Epidermal melanocyte (primary cell): ENCODE results near the gene PRSS50.
"Not testable (repeated sequence)": the region's sequence is repeated elsewhere in the genome, so short reads cannot be mapped to it uniquely, and the experiment has no call there.

Experiments used
- DNase-seq: peaks from one replicate; pipeline ENCODE4 v3.0.0; 2011; ENCODE audit warnings: low spot score; ENCODE audit not compliant: insufficient read length

The PRSS50 gene, protein sequence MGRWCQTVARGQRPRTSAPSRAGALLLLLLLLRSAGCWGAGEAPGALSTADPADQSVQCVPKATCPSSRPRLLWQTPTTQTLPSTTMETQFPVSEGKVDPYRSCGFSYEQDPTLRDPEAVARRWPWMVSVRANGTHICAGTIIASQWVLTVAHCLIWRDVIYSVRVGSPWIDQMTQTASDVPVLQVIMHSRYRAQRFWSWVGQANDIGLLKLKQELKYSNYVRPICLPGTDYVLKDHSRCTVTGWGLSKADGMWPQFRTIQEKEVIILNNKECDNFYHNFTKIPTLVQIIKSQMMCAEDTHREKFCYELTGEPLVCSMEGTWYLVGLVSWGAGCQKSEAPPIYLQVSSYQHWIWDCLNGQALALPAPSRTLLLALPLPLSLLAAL

DNA sequence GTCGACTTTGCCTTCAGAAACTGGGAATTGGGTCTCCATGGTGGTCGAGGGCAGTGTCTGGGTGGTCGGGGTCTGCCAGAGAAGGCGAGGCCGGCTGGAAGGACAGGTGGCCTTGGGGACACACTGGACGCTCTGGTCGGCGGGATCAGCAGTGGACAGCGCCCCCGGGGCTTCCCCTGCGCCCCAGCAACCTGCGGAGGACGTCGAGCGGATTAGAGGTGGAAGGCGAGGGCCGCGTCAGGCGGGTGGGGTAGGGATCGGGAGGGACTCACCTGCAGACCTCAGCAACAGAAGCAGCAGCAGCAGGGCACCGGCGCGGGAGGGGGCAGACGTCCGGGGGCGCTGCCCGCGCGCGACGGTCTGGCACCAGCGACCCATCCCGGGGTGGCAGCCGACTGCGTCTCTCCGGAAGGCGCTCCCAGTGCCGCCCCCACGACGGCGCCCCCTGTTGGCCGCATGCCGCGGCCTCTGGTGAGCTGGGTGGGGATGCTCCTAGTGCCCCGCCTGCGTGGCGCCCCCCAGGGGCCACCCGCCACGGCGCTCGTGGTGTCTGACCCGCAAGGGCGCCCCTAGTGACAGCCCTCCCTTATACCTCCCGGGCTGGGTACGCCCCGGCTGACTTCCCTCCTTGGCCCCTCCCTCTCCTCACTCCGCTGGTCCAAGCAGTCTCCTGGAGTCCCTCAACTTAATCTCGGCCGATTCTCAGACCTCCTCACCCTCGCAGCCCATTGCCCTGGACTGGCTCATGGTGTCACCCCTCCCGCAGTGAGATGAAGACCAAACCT, at the start of gene PRSS50:
PRSS50 (minus strand) TSS at position 423 of the 785 bp plus-strand sequence; CDS start at position 378, 45 bp downstream.
- no peak for DNase-seq

DNA sequence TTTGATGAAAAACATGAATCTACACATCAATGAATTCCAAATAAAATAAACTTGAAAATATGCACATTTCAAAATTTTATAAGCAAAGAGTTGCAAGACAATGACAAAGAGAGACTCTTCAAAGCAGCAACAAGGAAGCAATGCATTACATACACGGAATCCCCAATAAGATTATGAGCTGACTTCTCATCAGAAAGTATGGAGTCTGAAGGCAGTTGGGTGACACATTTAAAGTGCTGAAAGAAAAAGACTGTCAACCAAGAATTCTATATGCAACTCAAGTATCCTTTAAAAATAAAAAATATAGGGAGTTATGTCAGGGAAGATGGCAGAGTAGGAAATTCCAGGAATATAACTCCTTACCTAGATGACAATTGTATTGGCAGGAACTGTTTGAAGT, 46.5 kb upstream of the PRSS50 start:
- no peak for DNase-seq

DNA sequence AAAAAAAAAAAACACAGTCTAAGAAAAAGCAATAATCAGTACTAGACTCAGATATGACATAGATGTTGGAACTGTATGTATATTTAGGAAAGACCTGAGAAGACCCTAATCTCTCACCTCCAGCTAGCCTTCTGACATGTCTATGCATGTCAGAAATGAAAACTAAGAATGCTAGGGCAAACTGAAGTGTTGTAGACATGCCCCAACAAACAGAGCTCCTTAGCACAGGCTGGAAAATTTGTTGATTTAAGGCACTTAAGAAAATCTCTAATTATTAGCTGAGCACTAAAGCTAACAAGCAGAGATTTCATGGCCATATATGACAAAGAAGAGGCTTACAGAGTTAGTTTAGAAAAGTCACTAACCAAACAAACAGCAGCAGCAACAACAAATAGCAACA, 45.5 kb upstream of the PRSS50 start:
- no peak for DNase-seq

DNA sequence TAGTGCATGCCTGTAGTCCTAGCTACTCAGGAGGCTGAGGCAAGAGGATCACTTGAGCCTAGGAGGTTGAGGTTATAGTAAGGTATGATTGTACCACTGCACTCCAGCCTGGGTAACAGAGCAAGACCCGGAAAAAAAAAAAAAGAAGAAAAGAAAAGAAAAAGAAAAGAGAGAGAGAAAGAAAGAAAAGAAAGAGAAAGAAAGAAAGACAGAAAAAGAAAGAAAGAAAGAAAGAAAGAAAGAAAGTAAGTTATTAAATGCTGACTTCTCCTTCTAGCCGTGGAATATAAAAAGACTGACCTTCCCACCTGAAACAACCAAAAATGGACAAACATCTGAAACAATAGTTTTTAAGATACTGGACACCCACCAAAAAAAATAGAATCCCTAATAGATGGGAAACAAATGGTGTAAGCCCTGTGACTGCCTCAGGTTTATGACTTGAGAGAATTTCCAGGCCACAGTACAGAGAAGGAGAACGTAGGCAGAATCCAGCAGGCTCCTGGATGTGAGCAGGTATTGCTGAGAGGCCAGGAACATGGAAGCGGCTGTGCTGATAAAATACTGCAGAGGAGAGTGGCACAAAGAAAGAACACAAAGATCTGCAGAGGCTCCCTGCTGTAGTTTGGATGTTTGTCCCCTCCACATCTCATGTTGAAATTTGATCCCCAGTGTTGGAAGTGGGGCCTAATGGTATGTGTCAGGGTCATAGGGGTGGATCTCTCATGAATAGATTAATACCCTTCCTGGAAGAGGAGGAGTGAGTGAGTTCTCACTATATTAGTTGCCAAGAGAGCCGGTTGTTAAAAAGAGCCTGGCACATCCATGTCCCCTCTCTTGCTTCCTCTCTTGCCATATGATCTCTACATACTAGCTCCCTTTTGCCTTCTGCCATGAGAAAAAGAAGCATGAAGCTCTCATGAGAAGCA, 41.8 kb upstream of the PRSS50 start:
- DNase-seq, result no peak

DNA sequence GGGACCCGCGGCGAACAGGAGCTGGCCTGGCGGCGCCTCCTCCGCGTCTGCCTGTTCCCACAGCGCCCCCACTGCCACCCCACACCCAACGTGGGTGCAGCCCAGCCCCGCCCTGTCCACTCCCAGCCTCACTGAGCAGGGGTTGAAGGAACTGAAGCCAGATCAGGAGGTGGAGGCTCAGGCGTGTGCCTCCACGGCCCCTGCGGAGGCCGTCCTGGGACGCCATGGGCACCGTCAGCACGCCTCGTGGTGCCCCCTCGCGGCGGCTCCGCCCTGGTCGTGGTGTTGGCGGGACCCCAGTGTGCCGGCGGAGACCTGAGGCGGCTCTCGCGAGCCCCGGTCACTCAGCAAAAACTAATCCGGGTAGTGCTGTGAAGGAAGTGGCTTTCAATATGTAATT, 39.0 kb upstream of the PRSS50 start:
- DNase-seq, result no peak

DNA sequence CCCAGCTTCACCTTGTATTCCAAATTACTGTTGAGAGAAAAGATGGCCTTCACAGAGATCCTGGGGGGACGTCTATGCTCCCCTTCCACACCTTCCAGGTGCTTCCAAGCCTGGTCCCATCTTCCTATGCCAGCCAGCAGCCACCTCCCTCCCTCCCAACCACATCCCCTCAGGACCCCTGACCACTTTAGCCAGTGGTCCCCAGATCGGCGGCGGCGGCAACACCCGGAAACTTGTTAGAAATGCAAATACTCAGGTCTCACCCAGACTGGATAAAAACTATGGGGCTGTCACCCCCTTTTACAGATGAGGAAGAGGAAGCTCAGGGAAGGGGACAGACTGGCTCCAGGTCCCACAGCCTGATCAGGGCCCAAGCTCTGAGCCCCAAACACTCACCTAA, 38.0 kb upstream of the PRSS50 start:
- DNase-seq, result no peak

DNA sequence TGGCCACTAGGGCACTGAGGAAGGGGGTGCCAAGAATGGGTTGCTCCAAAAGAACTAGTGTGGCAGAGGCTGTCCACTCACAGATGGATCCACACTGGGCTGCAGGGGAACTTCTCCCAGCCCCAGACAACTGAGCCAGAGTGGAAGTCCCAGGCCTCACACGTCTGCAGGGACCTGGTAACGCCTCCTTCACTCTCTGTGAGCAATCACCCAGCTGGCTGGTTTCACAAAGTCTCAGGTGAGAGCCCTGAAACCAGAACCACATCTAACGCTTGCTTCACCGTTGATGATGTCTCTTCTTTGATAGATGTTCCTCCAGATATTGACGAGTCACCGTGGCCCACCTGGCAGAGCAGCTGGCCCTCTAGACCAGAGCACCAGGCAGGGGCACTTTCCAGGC, 35.5 kb upstream of the PRSS50 start:
- not testable (repeated sequence) for DNase-seq

DNA sequence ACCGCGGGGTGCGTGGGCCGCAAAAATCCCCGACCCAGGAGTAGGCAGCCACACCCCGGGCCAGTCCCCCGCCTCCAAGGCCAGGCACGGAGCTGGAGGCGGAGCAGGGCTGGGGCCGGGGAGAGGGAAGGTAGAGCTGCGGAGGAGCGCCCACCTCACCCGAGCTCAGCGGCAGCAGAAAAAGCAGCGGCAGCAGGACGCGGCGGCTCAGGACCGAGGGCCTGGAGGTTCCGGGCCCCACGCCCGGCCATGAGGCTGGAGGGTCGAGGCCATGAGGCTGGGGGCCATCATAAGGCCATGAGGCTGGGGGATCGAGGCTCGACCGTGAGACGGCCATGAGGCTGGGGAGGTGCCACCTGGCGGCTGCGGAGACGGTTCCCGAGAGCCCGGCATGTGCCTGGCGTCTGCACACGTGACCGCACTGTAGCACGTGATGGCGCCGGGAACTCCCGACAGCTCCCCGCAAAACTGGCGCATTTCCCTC, 32.9 kb upstream of the PRSS50 start:
- no peak for DNase-seq

DNA sequence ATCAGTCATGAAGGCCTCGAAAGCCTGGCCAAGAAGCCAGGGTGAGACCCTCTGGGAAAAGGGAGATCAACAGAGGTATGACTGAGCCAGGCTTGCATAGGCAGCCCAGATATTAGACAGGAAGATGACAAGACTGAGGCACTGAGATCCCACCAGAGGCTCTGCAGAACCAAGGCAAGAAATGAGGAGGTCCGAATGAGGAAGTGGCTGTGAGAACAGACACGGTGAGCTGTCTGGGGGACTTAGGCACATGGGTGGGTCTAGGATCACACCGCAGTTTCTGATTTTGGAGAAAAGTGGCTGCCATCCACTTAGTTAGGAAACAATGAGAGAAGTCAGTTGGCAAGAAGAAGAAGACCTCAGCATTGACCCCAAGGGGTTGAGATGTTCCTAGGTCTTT, 31.5 kb upstream of the PRSS50 start:
- no peak for DNase-seq

DNA sequence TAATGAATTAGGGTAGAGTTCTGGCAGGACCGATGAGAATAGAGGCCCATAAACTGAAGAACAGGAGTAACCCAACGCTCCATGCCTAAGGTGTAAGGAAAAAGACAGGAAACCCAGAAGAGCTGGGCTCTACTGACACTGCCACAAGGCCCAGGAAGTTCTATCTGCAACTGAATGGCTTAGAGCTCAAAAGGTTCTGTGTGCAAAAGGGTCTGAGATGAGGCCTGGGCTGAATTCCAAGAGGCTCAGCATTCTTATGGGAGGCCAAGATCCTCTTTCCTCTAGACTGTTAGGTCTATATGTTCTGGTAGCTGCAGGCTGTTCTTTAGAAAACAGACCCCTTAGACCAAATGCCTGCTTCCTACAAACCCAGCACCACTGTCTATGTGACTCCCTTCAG, 30.5 kb upstream of the PRSS50 start:
- DNase-seq, result no peak

DNA sequence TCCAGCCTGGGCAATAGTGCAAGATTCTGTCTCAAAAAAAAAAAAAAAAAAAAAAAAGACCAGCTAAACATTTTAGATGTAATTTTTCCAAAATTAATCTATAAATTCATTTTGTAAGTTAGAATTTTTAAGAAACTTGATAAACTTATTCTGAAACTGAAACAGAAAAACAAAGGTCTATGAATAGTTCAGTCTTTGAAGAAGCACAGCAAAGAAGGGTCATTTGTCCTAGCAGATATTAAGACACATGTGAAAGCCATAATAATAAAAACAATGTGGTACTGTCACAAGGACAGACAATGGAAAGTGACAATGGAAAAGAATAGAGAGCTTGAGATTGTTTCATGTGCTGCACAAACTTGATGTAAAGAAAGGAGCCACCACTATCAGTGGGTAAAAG, 29.0 kb upstream of the PRSS50 start:
- no peak for DNase-seq

DNA sequence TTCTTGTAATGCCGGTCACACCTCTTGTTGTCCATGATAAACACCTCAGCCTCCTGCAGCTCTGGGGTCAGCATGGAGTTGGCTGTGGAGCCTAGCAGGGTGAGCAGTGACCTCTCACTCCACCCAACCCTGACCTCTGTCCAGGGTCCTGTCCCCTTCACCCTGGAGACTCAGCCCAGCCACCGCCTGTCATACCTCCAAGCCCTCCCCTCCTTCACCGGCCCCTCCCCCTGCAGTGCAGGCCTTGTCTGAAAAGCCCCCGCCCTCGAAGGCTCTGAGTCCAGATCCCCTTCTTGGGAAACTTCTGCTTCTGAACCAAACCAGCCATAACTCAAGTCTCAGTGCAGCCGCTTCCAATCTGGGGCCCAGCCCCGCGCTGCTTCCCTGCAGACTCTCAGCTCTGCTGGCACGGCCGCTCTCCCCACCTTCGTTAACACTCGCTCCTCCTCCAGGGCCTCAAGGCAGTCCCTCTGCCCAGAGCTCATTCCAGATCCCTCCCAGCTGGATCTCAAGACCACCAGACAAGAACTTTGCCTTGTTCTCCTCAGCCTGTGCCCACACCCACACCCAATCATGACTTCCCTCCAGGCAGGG, 25.4 kb upstream of the PRSS50 start:
- DNase-seq, result no peak

DNA sequence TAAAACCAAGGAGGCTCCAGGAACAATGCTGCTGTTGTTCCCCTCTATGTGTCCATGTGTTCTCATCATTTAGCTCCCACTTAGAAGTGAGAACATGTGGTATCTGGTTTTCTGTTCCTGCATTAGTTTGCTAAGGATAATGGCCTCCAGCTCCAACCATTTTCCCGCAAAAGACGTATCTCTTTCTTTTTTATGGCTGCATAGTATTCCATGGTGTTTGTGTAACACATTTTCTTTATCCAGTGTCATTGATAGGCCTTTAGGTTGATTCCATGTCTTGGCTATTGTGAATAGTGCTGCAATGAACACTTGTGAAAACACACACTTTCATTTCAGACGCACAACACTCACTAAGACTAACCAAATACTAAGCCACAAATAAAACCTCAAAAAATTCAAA, 21.9 kb upstream of the PRSS50 start:
- DNase-seq, result not testable (repeated sequence)

DNA sequence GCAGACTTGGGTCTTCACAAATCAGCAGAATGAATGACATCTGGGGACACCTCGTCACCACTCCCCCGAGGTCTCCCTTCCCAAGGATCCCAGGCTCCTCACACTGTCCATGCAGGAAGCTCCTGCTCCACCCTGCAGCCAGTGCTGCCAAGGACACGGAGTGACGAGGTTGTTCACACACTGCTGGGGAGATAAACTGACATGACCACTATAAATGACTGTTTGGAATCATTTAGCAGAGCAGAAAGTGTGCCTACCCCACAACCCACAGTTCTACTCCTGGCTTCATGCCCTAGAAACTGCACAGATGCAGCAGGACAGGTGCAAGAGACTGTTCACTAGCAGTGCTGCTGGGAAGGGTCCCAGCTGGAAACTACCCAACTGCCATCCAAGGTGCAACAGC, 19.7 kb upstream of the PRSS50 start:
- no peak for DNase-seq

DNA sequence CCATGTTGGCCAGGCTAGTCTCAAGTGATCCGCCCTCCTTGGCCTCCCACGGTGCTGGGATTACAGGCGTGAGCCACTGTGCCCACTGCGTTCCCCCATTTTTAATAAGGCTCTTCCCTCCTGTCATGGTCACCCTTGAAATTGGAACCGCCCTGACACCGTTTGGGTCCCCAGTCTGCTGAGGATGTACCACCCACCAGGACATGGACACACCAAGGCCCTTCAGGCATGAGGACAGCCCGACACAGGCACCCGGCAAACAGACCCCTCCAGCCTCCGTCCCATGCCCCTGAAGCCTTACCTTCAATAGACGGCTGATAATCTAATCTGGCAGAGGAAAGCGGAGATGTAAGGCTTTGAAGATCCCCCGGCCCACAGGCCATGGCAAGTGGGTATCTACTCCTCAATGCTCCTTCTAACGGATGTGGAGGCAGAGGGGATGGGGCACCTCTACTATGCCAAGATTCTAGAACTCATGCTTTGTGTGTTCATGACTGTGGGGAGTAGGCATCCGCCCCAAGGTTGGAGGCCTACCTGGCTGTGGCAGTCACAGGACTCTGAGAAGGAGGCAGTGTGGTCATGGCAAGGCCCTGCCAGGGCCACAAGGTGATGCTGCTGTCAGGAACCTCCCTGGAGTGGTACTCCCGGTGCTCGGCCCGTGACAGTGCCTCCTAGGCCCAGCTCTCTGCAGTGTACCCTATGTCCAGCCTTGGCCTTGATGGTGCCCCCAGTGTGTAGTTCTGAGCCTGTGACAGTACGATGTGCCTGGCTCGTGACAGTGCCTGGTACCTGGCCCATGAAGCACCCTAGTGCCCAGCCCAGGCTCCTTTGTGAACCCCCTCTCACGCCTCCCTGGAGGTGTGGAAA, 18.6 kb upstream of the PRSS50 start:
- no peak for DNase-seq

DNA sequence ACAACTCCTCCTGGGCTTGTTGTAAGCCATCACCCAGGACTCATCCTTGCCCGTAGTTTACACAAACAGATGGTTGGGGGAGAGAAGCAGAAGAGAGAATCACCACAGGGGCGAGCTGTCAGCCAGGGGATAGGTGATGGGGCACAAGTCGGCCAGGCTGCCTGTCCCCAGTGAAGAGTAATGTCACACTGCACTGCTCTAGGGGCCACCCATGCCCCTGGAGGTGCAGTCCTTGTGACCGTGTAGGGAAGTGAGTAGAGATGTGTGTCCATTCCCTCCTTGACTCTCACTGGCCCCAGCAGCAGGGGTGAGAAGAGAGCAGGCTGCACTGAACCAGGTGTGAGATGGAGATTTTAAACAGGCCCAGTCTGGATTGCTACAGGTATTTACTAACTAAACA, 17.1 kb upstream of the PRSS50 start:
- no peak for DNase-seq

DNA sequence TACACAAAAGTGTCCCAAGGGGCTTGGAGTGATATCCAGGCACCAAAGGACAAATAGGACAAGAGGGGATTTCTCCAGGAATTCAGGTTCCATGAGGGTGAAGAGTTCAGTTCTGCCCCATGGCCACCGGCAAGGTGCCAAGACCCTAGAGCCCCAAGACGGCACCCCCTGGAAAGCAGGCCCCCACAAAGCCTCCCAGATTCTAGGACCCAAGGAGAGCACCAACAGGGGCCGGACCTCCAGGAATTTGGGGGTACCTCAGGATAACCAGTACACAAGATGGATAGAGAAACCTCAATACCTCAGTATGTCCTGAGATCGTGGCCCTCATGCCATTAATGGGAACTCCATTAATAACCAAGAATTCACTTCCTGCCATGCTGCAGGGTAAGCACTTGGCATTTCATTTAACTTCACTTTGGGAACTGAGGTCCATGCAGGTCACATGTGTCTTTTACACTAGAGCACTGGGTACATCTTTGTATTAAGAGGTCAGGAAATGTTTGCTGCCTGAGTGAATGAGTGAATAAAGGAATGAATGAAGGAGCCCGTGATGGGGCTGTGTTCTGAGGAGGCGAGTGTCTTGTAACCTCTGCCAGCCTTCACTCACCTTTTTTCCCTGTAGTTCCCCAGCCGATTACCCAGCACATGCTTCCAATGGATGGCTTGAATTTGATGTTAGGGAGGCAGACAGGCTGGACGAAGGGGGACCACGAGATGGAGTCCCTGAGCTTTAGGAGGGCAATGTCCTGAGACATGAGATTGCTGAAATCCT, 15.5 kb upstream of the PRSS50 start:
- DNase-seq, result no peak

DNA sequence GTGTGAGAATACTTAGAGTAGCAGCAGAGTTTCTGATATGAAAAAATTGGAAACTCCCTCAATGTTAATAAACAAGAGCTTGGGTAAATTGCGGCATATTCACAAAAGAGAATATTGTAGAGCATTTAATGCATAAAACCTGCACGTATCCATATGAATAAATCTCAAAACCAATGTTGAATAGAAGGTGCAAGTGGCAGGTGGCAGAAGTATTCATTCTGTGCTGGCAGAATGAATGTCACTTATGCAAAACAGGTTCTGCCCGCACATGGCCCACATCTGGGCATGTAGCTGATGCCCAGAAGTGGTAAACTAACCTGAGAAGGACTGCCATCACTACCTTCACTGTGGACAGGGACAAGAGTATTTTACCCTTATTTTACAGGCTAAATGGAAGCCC, 14.1 kb upstream of the PRSS50 start:
- no peak for DNase-seq

DNA sequence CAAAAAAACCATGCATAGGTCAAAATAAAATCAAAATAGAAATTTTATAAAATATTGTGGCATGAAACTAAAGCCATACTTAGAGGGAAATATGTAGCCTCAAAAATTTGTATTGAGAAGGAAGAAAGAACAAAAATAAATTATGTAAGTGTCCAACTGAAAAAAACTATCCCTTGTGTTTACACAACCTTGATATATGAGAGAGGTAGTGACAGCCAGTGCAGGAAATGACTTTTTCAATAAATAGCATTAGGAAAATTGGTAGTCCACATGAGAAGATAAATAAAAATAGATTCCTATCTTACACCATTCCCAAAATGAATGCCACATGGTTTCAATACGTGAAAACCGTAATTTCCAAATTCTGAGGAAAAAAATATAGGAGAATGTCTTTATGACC, 13.2 kb upstream of the PRSS50 start:
- DNase-seq, result no peak
